SK-N-SH treated with all-trans-retinoic acid at 6 μM for 48 hours (cell line): Measurements from ENCODE around the gene THSD4.

Experiments used
- ATAC-seq: fragments of 200-7000 bp; cut with Tn5 transposase; 3 replicates; pipeline ENCODE4 v1.9.1; 2020; ENCODE audit warnings: mild to moderate bottlenecking, moderate library complexity
- ARNTL ChIP-seq: fragments of 450-650 bp; formaldehyde crosslinking; IDR thresholded peaks from 2 replicates; pipeline ENCODE4 v1.5.0; 2020; ENCODE audit warnings: low read depth, mild to moderate bottlenecking, moderate library complexity, borderline replicate concordance
- BACH2 ChIP-seq: fragments of 250-450 bp; sonication (Bioruptor Pico); IDR thresholded peaks from 2 replicates; pipeline ENCODE4 v1.9.0; 2021; ENCODE audit warnings: mild to moderate bottlenecking, borderline replicate concordance
- CREB5 ChIP-seq: fragments of 250-450 bp; sonication (Bioruptor Pico); IDR thresholded peaks from 2 replicates; pipeline ENCODE4 v1.5.1; 2020; ENCODE audit warnings: low read depth, mild to moderate bottlenecking, moderate library complexity
- CSDC2 ChIP-seq: fragments of 250-450 bp; sonication (Bioruptor Pico); IDR thresholded peaks from 2 replicates; pipeline ENCODE4 v1.5.0; 2020; ENCODE audit warnings: mild to moderate bottlenecking, moderate library complexity
- ESRRG ChIP-seq: fragments of 250-450 bp; sonication (Bioruptor Pico); IDR thresholded peaks from 2 replicates; pipeline ENCODE4 v1.6.1; 2021; ENCODE audit warnings: mild to moderate bottlenecking
- GLIS3 ChIP-seq: fragments of 250-450 bp; sonication (Bioruptor Pico); IDR thresholded peaks from 2 replicates; pipeline ENCODE4 v1.5.0; 2020; ENCODE audit warnings: mild to moderate bottlenecking, moderate library complexity
- ISL1 ChIP-seq: fragments of 250-450 bp; sonication (Bioruptor Pico); IDR thresholded peaks from 2 replicates; pipeline ENCODE4 v2.1.2; 2022; ENCODE audit warnings: mild to moderate bottlenecking, moderate library complexity
- OSR1 ChIP-seq: fragments of 250-450 bp; sonication (Bioruptor Pico); IDR thresholded peaks from 2 replicates; pipeline ENCODE4 v1.8.0; 2022; ENCODE audit warnings: moderate library complexity, mild to moderate bottlenecking, inconsistent platforms
- POU6F1 ChIP-seq: fragments of 250-450 bp; sonication (Bioruptor Pico); IDR thresholded peaks from 2 replicates; pipeline ENCODE4 v1.8.0; 2021; ENCODE audit warnings: low read depth, mild to moderate bottlenecking, moderate library complexity, borderline replicate concordance
- SNAI2 ChIP-seq: fragments of 250-450 bp; sonication (Bioruptor Pico); IDR thresholded peaks from 2 replicates; pipeline ENCODE4 v1.5.0; 2020; ENCODE audit warnings: mild to moderate bottlenecking, moderate library complexity
- TCF4 ChIP-seq: fragments of 250-450 bp; sonication (Bioruptor Pico); IDR thresholded peaks from 2 replicates; pipeline ENCODE4 v1.8.0; 2021; ENCODE audit warnings: mild to moderate bottlenecking, moderate library complexity, borderline replicate concordance
- TOX ChIP-seq: fragments of 250-450 bp; sonication (Bioruptor Pico); IDR thresholded peaks from 2 replicates; pipeline ENCODE4 v1.8.0; 2021; ENCODE audit warnings: mild to moderate bottlenecking, moderate library complexity, borderline replicate concordance
- TSHZ2 ChIP-seq: fragments of 250-450 bp; sonication (Bioruptor Pico); IDR thresholded peaks from 2 replicates; pipeline ENCODE4 v1.5.0; 2020; ENCODE audit warnings: mild to moderate bottlenecking, moderate library complexity
- ZC3H10 ChIP-seq: fragments of 250-450 bp; sonication (Bioruptor Pico); IDR thresholded peaks from 2 replicates; pipeline ENCODE4 v1.5.1; 2021; ENCODE audit warnings: mild to moderate bottlenecking, moderate library complexity
- ZFP3 ChIP-seq: fragments of 250-450 bp; sonication (Bioruptor Pico); IDR thresholded peaks from 2 replicates; pipeline ENCODE4 v1.5.0; 2020; ENCODE audit warnings: mild to moderate bottlenecking, moderate library complexity
- ZFP30 ChIP-seq: fragments of 450-650 bp; formaldehyde crosslinking; IDR thresholded peaks from 2 replicates; pipeline ENCODE4 v1.5.0; 2022; ENCODE audit warnings: mild to moderate bottlenecking, moderate library complexity
- ZNF565 ChIP-seq: fragments of 450-650 bp; formaldehyde crosslinking; conservative IDR thresholded peaks from 2 replicates; pipeline ENCODE4 v1.5.0; 2020; ENCODE audit warnings: low read depth, mild to moderate bottlenecking, moderate library complexity
- ZNF8 ChIP-seq: fragments of 450-650 bp; formaldehyde crosslinking; IDR thresholded peaks from 2 replicates; pipeline ENCODE4 v1.5.0; 2020; ENCODE audit warnings: mild to moderate bottlenecking, moderate library complexity
- TF ChIP-seq, protein P1 (sequence below): fragments of 250-450 bp; sonication (Bioruptor Pico); IDR thresholded peaks from 2 replicates; pipeline ENCODE4 v1.8.0; 2020; ENCODE audit warnings: mild to moderate bottlenecking, moderate library complexity, borderline replicate concordance

Gene THSD4

GRCh38 chr15:71802770-71803169 is 687.5 kb downstream of the THSD4 start:
- TF ChIP-seq CSDC2 (CRISPR knock-in tag) = no peak
- TF ChIP-seq ZNF565 (CRISPR knock-in tag) = no peak
- TF ChIP-seq TOX (CRISPR knock-in tag) = no peak
- no peak for TF ChIP-seq TSHZ2 (CRISPR knock-in tag)
- no peak for TF ChIP-seq CREB5
- no peak for ATAC-seq

DNA sequence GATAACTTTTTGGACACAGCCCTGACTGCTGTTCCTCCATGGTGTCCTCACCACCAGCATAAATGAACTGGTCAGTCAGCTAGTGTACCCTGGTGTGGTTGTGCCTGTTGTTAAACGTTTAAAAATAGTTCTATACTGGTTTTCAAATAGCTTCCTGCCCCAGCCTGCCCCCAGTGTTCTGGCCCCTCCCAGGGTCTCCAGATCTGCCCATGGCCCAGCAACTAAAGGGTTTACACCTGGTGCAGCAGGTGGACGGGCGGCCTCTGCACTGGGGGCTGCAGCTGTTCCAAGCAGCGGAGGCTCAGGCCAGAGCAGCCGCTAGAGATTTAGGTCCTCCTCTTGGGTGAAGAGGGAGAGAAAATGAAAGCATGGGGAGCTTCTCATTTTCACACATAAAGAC is 689.0 kb downstream of the THSD4 start:
- ATAC-seq = no peak
- TF ChIP-seq POU6F1 (CRISPR knock-in tag) = no peak
- TF ChIP-seq TCF4 = no peak

DNA sequence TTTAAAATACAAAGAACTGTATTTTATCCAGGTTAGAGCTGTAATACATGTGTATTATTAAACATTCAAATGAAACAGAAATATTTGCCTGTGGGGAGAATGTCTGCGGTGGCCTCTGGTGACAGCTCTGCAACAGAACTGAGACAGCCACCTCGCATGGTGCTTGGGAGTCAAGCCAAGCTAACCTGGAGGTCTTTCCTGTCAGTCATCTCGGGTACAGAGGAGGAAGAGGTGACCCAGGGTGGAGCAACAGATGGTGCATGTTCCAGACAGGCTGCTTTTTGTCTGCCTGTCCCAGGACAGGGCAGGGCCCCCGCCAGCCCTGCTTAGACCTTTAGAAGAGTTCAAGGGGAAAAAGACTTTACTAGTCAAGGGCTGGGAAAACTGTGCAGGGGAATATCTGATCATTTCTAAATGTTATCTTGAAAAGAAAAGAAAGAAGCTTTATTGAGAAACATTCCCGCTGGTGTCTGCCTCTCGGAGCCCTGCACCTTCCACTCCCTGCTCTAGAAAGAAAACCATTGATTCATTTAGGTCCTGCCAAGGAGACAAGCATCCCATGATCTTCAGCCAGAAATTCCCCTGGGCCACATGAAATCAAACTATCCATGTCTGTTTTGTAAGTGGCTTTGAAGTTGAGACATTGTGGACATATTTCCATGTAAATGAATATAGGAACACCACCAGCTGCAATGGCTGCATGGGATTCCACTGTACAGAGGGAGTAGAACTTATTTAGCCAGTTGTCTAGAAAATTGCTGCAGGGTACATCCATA is 689.6 kb downstream of the THSD4 start:
- TF ChIP-seq TOX (CRISPR knock-in tag) (no peak), BACH2 (CRISPR knock-in tag) (no peak), ISL1 (no peak), ZFP30 (CRISPR knock-in tag) (no peak)
- TF ChIP-seq, protein P1, sequence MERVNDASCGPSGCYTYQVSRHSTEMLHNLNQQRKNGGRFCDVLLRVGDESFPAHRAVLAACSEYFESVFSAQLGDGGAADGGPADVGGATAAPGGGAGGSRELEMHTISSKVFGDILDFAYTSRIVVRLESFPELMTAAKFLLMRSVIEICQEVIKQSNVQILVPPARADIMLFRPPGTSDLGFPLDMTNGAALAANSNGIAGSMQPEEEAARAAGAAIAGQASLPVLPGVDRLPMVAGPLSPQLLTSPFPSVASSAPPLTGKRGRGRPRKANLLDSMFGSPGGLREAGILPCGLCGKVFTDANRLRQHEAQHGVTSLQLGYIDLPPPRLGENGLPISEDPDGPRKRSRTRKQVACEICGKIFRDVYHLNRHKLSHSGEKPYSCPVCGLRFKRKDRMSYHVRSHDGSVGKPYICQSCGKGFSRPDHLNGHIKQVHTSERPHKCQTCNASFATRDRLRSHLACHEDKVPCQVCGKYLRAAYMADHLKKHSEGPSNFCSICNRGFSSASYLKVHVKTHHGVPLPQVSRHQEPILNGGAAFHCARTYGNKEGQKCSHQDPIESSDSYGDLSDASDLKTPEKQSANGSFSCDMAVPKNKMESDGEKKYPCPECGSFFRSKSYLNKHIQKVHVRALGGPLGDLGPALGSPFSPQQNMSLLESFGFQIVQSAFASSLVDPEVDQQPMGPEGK (CRISPR knock-in tag) = no peak
- no peak for ATAC-seq

DNA sequence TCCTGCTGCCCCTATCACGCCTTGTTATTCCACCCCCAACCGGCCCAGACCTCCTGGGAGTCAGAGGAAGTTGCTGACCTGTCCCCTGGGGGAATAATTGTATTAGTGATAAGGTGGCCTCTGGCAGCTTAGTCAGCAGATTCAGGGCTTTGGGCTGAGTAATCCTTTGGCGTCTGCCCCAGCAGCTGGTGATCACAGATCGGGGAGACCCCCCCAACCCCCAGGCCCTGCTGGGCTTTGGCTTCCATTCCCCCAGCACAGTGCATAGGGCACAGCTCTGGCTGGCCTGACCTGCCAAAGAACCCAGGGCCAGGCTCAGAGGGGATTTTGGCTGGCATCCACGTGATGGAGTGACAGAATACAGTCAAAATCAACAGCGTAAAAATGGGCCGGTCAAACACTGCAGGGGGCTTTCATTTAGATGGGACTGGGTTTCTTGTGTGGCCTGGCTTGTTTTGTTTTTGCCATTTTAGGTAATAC is 691.2 kb downstream of the THSD4 start:
- TF ChIP-seq ZFP30 (CRISPR knock-in tag) (no peak), TOX (CRISPR knock-in tag) (no peak), CREB5 (no peak), ZNF8 (CRISPR knock-in tag) (no peak), ZFP3 (CRISPR knock-in tag) (no peak), ESRRG (no peak), ZC3H10 (no peak), ISL1 (peak; percentile 25; the same call in 1 of the 2 replicates), GLIS3 (no peak), ARNTL (CRISPR knock-in tag) (no peak), SNAI2 (CRISPR knock-in tag) (no peak), OSR1 (CRISPR knock-in tag) (no peak), TCF4 (no peak), TSHZ2 (CRISPR knock-in tag) (0 out of 2 replicates have a peak, but pooled peaks have one; percentile 62)
- TF ChIP-seq, protein P1 (CRISPR knock-in tag) = peak; percentile 30; the same call in 1 of the 2 replicates
- ATAC-seq = peak; percentile 22
